GM12878 (cell line): ENCODE measurements around the gene UQCRC1.

ENCODE experiments used
- EZH2 ChIP-seq: IDR thresholded peaks from 2 replicates; pipeline ENCODE4 v1.6.1; 2012; ENCODE audit warnings: low read depth, mild to moderate bottlenecking, control low read depth, inconsistent platforms, low read length, borderline replicate concordance; ENCODE audit not compliant: control insufficient read depth
- SMC3 ChIP-seq: IDR thresholded peaks from 2 replicates; pipeline ENCODE4 v1.6.1; 2011; ENCODE audit warnings: low read length, improper control_type of control experiment, borderline replicate concordance
- TAF1 ChIP-seq: IDR thresholded peaks from 2 replicates; pipeline ENCODE4 v1.6.1; 2011; ENCODE audit warnings: mild to moderate bottlenecking, low read depth, low read length, borderline replicate concordance

DNA sequence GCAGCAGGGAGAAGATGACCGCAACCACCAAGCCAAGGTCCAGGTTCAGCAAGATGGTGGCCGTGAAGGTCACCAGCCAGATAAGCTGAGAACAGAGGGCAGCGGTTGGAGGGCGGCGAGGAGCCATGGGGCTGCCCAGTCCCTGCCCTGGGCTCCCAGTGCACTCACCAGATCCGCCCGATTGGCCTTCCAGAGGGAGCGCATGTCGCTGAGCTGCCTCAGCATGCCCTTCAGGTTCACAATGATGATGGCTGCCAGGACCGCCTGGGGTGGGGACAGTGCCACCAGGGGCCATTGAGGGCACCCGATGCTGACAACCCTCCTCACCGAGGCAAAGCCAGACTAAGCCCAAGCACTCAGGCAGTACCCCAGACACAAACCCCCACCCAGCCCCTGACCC, 20.4 kb upstream of the UQCRC1 start:
- TF ChIP-seq TAF1 (no peak), EZH2 (no peak), SMC3 (no peak)
